ENCODE measurements around the gene MCRIP2.

- TF ChIP-seq, protein P1, sequence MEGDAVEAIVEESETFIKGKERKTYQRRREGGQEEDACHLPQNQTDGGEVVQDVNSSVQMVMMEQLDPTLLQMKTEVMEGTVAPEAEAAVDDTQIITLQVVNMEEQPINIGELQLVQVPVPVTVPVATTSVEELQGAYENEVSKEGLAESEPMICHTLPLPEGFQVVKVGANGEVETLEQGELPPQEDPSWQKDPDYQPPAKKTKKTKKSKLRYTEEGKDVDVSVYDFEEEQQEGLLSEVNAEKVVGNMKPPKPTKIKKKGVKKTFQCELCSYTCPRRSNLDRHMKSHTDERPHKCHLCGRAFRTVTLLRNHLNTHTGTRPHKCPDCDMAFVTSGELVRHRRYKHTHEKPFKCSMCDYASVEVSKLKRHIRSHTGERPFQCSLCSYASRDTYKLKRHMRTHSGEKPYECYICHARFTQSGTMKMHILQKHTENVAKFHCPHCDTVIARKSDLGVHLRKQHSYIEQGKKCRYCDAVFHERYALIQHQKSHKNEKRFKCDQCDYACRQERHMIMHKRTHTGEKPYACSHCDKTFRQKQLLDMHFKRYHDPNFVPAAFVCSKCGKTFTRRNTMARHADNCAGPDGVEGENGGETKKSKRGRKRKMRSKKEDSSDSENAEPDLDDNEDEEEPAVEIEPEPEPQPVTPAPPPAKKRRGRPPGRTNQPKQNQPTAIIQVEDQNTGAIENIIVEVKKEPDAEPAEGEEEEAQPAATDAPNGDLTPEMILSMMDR (IDR thresholded peaks at IDR 0.05; ENCODE audit: low read length), result no peak
- TF ChIP-seq EZH2 (optimal IDR thresholded peaks at IDR 0.05; ENCODE audit: low read depth, low read length) (no peak), EZH2phosphoT487 (IDR thresholded peaks at IDR 0.05; ENCODE audit: low read length) (no peak)
Observed at GRCh38 chr16:591892-592517, 49.6 kb upstream of the MCRIP2 start.
